HAP-1 (cell line): Measurements from ENCODE around the gene ROPN1B.
"Not testable (repeated sequence)": the region's sequence is repeated elsewhere in the genome, so short reads cannot be mapped to it uniquely, and the experiment has no call there.

Source experiments
- DNase-seq, 2 experiments: peaks; one replicate each; pipeline ENCODE4 v3.0.0-alpha.2; 2016 to 2020; ENCODE audit warnings: low spot score in 2 of 2
- H3K27me3 ChIP-seq: fragments of 250-450 bp; sonication (Bioruptor Pico); 2 replicates; pipeline ENCODE4 v1.5.1; 2020; ENCODE audit warnings: low read depth, mild to moderate bottlenecking, moderate library complexity
- H3K36me3 ChIP-seq: fragments of 250-450 bp; sonication (Bioruptor Pico); replicated peaks from 2 replicates; pipeline ENCODE4 v1.5.1; 2020; ENCODE audit warnings: mild to moderate bottlenecking
- H3K4me1 ChIP-seq: fragments of 250-450 bp; sonication (Bioruptor Pico); 2 replicates; pipeline ENCODE4 v1.5.1; 2020; ENCODE audit warnings: mild to moderate bottlenecking
- H3K4me3 ChIP-seq: fragments of 250-450 bp; sonication (Bioruptor Pico); 2 replicates; pipeline ENCODE4 v1.5.1; 2020; ENCODE audit warnings: mild to moderate bottlenecking, moderate library complexity
- H3K9me3 ChIP-seq: fragments of 250-450 bp; sonication (Bioruptor Pico); 2 replicates; pipeline ENCODE4 v1.5.1; 2020; ENCODE audit warnings: mild to moderate bottlenecking, moderate library complexity
- in situ Hi-C: fragments of 300-500 bp; cut with MboI; formaldehyde crosslinking; loops from 3 replicates; pipeline ENCODE4 v1.14.3; 2020; ENCODE audit warnings: low sequenced_read_pairs, inconsistent platforms, mixed read lengths

The ROPN1B gene

DNA sequence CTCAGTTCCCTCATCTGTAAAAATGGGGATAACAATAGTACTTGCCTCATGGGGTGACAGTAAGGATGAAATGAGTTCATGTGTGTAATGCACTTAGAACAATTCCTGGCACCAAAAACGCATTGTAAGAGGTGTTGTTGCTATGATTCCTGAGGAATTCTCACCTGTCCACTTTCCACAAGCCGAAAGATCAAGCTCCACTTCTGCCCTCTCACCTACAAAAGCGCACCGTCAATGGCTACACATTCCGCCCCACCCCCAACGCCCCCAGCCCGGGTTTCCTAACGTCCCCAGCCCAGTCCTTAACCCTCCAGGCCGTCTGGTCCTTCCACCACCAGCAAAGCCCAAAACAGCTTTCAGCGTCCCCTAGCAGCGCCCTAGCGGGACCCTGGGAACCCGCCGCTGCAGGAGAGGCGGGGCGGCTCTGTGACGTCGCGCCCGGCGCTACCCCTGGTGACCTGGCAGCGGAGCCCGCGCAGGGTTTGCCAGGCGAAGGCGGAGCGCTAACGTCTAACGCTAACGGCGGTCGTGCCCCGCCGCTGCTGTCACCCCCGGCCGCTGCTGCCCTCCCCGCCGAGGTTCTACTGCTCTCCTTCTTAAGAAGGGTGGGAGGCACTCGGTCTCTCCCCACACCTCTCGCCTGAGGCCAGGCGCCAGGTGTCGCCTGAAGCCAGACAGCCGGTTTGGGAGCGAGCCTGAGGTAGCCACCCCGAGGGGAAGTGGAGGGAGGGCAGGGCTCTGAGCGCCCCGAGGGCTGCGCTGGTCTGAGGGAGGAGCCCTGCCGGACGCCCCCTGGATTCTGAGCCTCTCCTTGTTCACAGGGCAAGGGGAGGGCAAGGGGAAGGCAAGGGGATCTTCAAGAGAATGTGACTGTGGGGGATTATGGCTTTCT is at the start of gene ROPN1B:
ROPN1B (plus strand) TSS at position 478 of the 892 bp plus-strand sequence. CDS start 2,877 bp downstream, outside the sequence.
- H3K27me3 ChIP-seq = peaks cover 23% of the 10 kb centered on the region
- H3K36me3 ChIP-seq, H3K4me3 ChIP-seq, H3K4me1 ChIP-seq, H3K9me3 ChIP-seq, DNase-seq, in situ Hi-C loops: not testable (repeated sequence)

DNA sequence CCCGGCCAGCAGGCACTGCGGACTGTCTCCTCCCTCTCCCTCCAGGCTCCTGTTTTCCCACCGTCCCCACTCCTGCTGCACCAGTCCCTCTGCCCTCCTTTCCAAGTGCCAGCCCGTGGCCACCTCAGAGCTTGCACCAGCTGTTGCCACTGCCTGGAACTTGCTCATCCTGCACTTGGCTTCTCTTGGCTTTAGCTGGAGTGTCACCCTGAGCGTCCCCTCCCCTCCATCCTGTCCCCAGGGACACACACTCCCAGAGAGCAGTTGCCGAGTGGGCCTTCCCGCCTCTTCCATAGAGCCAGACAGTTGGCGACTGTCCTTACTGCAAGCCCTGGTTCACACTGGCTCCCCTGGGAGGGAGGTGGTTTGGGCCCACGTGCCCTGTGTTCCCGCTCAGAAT is 48.8 kb upstream of the ROPN1B start:
- DNase-seq, H3K4me1 ChIP-seq, H3K9me3 ChIP-seq, H3K4me3 ChIP-seq, H3K27me3 ChIP-seq, in situ Hi-C loops, H3K36me3 ChIP-seq: not testable (repeated sequence)

GRCh38 chr3:125920751-125921279 is 48.2 kb upstream of the ROPN1B start:
- in situ Hi-C loops, H3K27me3 ChIP-seq, H3K4me3 ChIP-seq, H3K36me3 ChIP-seq, DNase-seq, H3K4me1 ChIP-seq, H3K9me3 ChIP-seq: not testable (repeated sequence)

DNA sequence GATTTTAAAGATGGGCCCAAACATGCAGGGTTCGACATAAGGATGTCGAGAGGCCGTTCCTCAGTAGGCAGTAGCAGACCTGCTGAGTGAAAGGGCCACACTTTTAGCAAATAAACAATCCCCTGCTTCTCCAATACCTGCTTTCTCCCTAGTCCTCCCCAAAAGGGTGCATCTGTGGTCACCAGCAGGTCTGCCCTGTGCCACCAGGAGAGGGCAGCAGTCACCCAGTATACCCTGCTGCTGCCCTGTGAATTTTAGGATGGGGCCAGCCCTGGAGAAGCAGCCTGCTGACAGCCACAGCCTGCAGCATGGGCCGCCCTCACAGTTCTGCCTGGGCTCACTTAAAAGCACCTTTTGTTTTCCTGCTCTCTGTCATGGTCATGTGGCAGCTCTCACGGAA is 47.3 kb upstream of the ROPN1B start:
- H3K4me1 ChIP-seq, in situ Hi-C loops, H3K4me3 ChIP-seq, H3K9me3 ChIP-seq, H3K36me3 ChIP-seq, H3K27me3 ChIP-seq: not testable (repeated sequence)
- DNase-seq = peak in 1 of 2 experiments; percentile 71

DNA sequence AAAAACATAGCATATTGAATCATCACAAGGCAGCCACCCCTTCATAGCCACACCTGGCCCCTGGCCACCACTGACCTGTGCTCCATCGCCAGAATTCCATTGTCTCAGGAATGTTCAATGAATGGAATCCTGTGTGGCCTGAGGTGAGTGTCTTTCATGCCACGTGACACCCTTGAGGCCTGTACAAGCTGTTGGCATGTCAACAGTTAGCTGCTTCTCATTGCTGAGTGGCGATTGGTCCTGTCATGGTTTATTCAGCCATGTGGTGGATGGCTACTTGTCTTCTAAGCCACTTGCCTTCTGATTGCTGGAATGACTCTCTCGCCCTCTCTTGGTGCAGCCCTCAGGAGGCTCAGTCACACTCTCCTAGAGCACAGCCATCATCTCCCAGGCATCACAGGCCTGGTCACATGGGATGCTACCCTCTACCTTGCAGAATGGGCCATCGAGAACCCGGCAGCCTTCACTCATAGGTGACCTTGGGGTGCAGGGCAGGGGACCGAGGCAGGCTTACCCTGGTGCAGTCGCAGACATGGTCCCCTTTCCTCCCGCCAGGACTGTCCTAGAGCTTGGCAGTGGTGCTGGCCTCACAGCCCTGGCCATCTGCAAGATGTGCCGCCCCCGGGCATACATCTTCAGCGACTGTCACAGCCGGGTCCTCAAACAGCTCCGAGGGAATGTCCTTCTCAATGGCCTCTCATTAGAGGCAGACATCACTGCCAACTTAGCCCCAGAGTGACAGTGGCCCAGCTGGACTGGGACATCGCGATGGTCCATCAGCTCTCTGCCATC is 45.5 kb upstream of the ROPN1B start:
- H3K4me1 ChIP-seq, H3K9me3 ChIP-seq, DNase-seq, H3K36me3 ChIP-seq, H3K27me3 ChIP-seq, H3K4me3 ChIP-seq, in situ Hi-C loops: not testable (repeated sequence)

- in situ Hi-C loops = not testable (repeated sequence)
These were observed 44.7 kb upstream of the ROPN1B start for GRCh38 chr3:125924276-125924675.

DNA sequence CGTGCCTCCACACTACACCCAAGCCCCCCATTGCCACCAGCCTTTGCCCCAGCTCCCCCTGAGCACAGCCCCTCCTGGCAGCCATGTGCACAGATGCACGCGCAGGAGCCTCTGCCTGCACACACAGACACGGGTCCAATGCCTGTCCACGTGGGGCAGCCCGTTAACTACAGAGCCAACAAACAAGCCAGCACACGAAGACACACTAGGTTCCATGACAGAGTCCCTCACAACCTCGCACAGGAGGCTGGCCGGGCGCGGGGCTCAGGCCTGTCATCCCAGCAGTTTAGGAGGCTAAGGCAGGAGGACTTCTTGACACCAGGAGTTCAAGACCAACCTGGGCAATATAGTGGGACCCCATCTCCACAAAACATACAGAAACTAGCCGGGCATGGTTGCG is 43.3 kb upstream of the ROPN1B start:
- H3K27me3 ChIP-seq, H3K9me3 ChIP-seq, DNase-seq, H3K36me3 ChIP-seq, in situ Hi-C loops, H3K4me3 ChIP-seq, H3K4me1 ChIP-seq: not testable (repeated sequence)

More at GRCh38 chr3:125924276-125924675, 44.7 kb upstream of the ROPN1B start:
- not testable (repeated sequence) for DNase-seq, H3K27me3 ChIP-seq, H3K9me3 ChIP-seq, H3K36me3 ChIP-seq, H3K4me1 ChIP-seq, H3K4me3 ChIP-seq

- in situ Hi-C loops = not testable (repeated sequence)
- DNase-seq = peak in 1 of 2 experiments; percentile 80
These were observed 40.0 kb upstream of the ROPN1B start for GRCh38 chr3:125928771-125929545.

GRCh38 chr3:125929765-125930164 is 39.2 kb upstream of the ROPN1B start:
- DNase-seq, H3K36me3 ChIP-seq, H3K4me1 ChIP-seq, H3K27me3 ChIP-seq, H3K9me3 ChIP-seq, in situ Hi-C loops, H3K4me3 ChIP-seq: not testable (repeated sequence)

More at GRCh38 chr3:125928771-125929545, 40.0 kb upstream of the ROPN1B start:
- not testable (repeated sequence) for H3K27me3 ChIP-seq, H3K4me1 ChIP-seq, H3K4me3 ChIP-seq, H3K9me3 ChIP-seq, H3K36me3 ChIP-seq

- H3K4me1 ChIP-seq, H3K27me3 ChIP-seq, H3K36me3 ChIP-seq, H3K9me3 ChIP-seq, DNase-seq, H3K4me3 ChIP-seq, in situ Hi-C loops: not testable (repeated sequence)
These were observed 37.6 kb upstream of the ROPN1B start for GRCh38 chr3:125931355-125931880.

DNA sequence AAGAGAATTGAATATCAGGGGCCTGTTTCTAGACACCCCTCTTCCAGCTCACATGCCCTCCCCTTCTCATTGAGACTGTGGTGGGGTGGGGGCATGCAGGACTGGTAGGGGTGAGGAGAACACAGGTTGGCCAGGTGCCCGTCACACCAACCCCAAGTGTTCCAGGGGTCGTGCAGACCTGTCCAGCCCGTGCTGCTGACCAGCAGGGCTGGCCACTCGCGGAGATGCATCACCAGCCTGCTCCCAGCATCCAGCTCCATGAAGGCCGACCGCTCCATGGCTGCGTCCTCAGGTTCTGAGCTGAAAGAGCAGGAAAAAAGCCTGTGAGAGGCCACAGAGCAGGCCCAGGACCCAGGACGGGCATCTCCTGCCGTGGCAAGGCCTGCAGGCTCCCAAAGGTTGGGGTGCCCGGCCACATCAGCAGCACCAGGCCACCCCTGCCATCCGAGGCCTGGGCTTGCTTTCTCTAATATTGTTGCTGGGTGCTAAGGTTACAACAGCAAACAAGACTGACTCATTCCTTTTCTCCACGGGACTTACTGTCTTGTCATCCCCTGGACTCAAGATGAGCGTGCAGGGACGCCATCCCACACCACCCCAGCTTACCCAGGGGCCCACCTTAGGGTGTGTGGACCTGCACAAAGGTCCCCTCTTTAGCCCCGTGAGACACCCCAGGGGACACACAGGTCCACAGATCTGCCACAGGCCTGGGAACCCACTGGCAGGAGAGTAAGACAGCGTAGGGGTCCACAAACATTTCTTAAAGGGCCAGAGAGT is 35.4 kb upstream of the ROPN1B start:
- in situ Hi-C loops, DNase-seq, H3K36me3 ChIP-seq: not testable (repeated sequence)

DNA sequence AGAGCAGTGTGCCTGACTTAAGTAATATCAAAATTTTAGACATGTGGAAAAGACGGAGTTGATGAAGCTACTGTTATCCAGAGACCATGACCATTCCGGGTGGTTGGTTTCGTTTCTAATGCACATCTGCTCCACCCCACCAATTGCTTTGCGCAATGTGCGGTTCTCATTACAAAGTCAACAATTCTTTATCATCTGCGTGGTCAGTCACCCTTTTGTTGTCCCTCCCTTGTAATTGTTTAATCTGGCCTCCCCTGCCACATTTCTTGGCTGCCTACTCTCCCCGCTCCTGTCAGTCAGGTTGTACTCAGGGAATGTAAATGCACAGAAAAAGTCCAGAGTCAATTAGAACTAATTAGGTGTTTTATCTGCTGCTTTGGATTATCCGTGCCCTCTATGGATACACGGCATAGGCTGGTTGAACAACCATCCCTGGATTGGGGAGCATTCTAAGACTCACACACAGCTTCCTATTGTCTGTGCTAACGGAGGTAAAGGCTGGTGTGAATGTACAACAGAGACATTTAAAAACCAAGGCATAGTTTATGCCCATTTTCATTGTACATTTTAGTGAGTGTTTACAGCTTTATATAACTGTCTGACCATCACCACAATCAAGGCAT is 33.6 kb upstream of the ROPN1B start:
- H3K9me3 ChIP-seq, H3K4me3 ChIP-seq, in situ Hi-C loops, H3K36me3 ChIP-seq, DNase-seq, H3K4me1 ChIP-seq, H3K27me3 ChIP-seq: not testable (repeated sequence)

More for the DNA sequence above, 35.4 kb upstream of the ROPN1B start:
- not testable (repeated sequence) for H3K9me3 ChIP-seq, H3K4me3 ChIP-seq, H3K27me3 ChIP-seq, H3K4me1 ChIP-seq
